ENCODE results near the gene IGDCC3. TPM values are rescaled to one million over a fixed set of nuclear protein-coding genes. Genes with fewer than 3 reads are reported as not detected.

The IGDCC3 gene
- total RNA-seq, 2 donors from 2014 or later: 7.9 to 13.5 TPM

GRCh38 chr15:65285291-65286068, 92.3 kb downstream of the IGDCC3 start:
- peak overlapping the region; percentile 68 for H3K27ac Mint-ChIP-seq
- peak overlapping the region; percentile 85 for H3K27ac ChIP-seq (ENCODE audit: low read depth, low read length)
- H3K4me1 ChIP-seq (ENCODE audit: control insufficient read depth, insufficient read depth, low read length): peaks cover 18% of the 10 kb centered on the region
- H3K27me3 Mint-ChIP-seq (ENCODE audit: insufficient read depth): peaks cover 6% of the 10 kb centered on the region
- H3K4me3 ChIP-seq (ENCODE audit: low read length): peak overlapping the region; percentile 89
- no peaks in the 10 kb centered on the region for H3K9me3 ChIP-seq (ENCODE audit: control insufficient read depth, low read length)
- H3K27me3 ChIP-seq (ENCODE audit: control insufficient read depth, insufficient read depth, low read length, poor library complexity, severe bottlenecking): no peaks in the 10 kb centered on the region
- no peak for DNase-seq
- no peaks in the 10 kb centered on the region for H3K36me3 Mint-ChIP-seq (ENCODE audit: low read depth)
- no peak overlapping the region for H3K9ac ChIP-seq (ENCODE audit: extremely low read depth, low read length, poor library complexity, severe bottlenecking)
- no peak for TF ChIP-seq CTCF (conservative IDR thresholded peaks at IDR 0.05)
- H3K36me3 ChIP-seq (ENCODE audit: control insufficient read depth, insufficient read depth, low read length): no peaks in the 10 kb centered on the region
- H3K9me3 Mint-ChIP-seq: no peaks in the 10 kb centered on the region
- peaks cover 32% of the 10 kb centered on the region for H3K4me1 Mint-ChIP-seq
- WGBS, 2 experiments (ENCODE audit: insufficient coverage in 1 of 2, insufficient read length in 1 of 2): 77 to 84% methylated on average over 9 to 10 of the region's 10 CpGs
- H3K4me3 Mint-ChIP-seq: peak overlapping the region; percentile 68

GRCh38 chr15:65278480-65278879, 99.3 kb downstream of the IGDCC3 start:
- peaks cover 3% of the 10 kb centered on the region for H3K4me1 ChIP-seq (ENCODE audit: control insufficient read depth, insufficient read depth, low read length)
- H3K4me3 Mint-ChIP-seq: no peak overlapping the region
- no peak for TF ChIP-seq CTCF (conservative IDR thresholded peaks at IDR 0.05)
- H3K9ac ChIP-seq (ENCODE audit: extremely low read depth, low read length, poor library complexity, severe bottlenecking): no peak overlapping the region
- no peaks in the 10 kb centered on the region for H3K36me3 ChIP-seq (ENCODE audit: control insufficient read depth, insufficient read depth, low read length)
- H3K36me3 Mint-ChIP-seq (ENCODE audit: low read depth): peaks cover 3% of the 10 kb centered on the region
- H3K4me1 Mint-ChIP-seq: peaks cover 21% of the 10 kb centered on the region
- no peaks in the 10 kb centered on the region for H3K9me3 ChIP-seq (ENCODE audit: control insufficient read depth, low read length)
- 97 to 100% methylated on average over 1 of the region's 1 CpG for WGBS, 2 experiments (ENCODE audit: insufficient coverage in 1 of 2, insufficient read length in 1 of 2)
- DNase-seq: no peak
- H3K9me3 Mint-ChIP-seq: no peaks in the 10 kb centered on the region
- no peak overlapping the region for H3K27ac Mint-ChIP-seq
- H3K27me3 ChIP-seq (ENCODE audit: control insufficient read depth, insufficient read depth, low read length, poor library complexity, severe bottlenecking): no peaks in the 10 kb centered on the region
- H3K27me3 Mint-ChIP-seq (ENCODE audit: insufficient read depth): no peaks in the 10 kb centered on the region
- H3K4me3 ChIP-seq (ENCODE audit: low read length): no peak overlapping the region
- no peak overlapping the region for H3K27ac ChIP-seq (ENCODE audit: low read depth, low read length)

Other genes with a start within 250 kb of the IGDCC3 start
- 10 to 100 TPM; 25.4 to 33.1 TPM for gene PDCD7, start 244.2 kb downstream of the IGDCC3 start, total RNA-seq
- 10 to 100 TPM; 60.5 to 62.7 TPM for gene CLPX, start 192.7 kb downstream of the IGDCC3 start, total RNA-seq
- under 1 TPM in 1 of 2 donors, not detected in 1; 0.07 TPM for gene CILP, start 166.5 kb downstream of the IGDCC3 start, total RNA-seq
- gene PARP16, start 91.1 kb downstream of the IGDCC3 start, total RNA-seq: 10 to 100 TPM in 1 of 2 donors, 1 to 10 TPM in 1; 4.3 to 11.6 TPM
- gene RNU5A-1, start 82.0 kb downstream of the IGDCC3 start, total RNA-seq: not detected
- 10 to 100 TPM in 1 of 2 donors, not detected in 1; 18.6 TPM for gene RNU5B-1, start 73.3 kb downstream of the IGDCC3 start, total RNA-seq
- 10 to 100 TPM; 23.0 to 23.5 TPM for gene IGDCC4, start 44.9 kb upstream of the IGDCC3 start, total RNA-seq
- 10 to 100 TPM; 31.8 to 34.9 TPM for gene DPP8, start 139.7 kb upstream of the IGDCC3 start, total RNA-seq
- 100 to 1,000 TPM; 129 to 201 TPM for gene HACD3, start 152.5 kb upstream of the IGDCC3 start, total RNA-seq
- gene INTS14, start 233.1 kb upstream of the IGDCC3 start, total RNA-seq: 10 to 100 TPM; 33.4 to 37.7 TPM
- gene SLC24A1, start 243.9 kb upstream of the IGDCC3 start, total RNA-seq: 10 to 100 TPM; 12.0 to 14.2 TPM

Data from endodermal cell (in vitro differentiated cells).